HEK293 (cell line): Measurements from ENCODE around the gene MTMR3.
"Not testable (repeated sequence)": the region's sequence is repeated elsewhere in the genome, so short reads cannot be mapped to it uniquely, and the experiment has no call there.

Experiments
- CTCF ChIA-PET: fragments of 350-600 bp; formaldehyde crosslinking; extraction: SDS; loops from one replicate; lab custom pipeline; 2021; ENCODE audit warnings: antibody characterized with exemption; lab: Yijun Ruan, JAX
- POLR2A ChIA-PET: fragments of 300-600 bp; formaldehyde crosslinking; extraction: SDS; loops from one replicate; lab custom pipeline; 2020; ENCODE audit warnings: antibody characterized with exemption, inconsistent platforms; lab: Yijun Ruan, JAX
- H3K27ac ChIP-seq: fragments of 200-500 bp; sonication (Bioruptor generic); 2 replicates; pipeline ENCODE4 v1.5.1; 2014; ENCODE audit warnings: low read depth, low read length, control low read depth, inconsistent platforms; ENCODE audit errors: extremely low read depth
- H3K36me3 ChIP-seq, 2 experiments: fragments of 200-500 bp in 1 of 2; sonication (Bioruptor generic) in 1 of 2; 1 replicate in 1 of 2; 2 replicates in 1 of 2; pipeline ENCODE4 v1.5.1; 2014 to 2017; ENCODE audit warnings: inconsistent platforms in 2 of 2, low read length in 2 of 2; ENCODE audit not compliant: control insufficient read depth in 2 of 2, insufficient read depth in 1 of 2
- H3K4me1 ChIP-seq: fragments of 200-500 bp; sonication (Bioruptor generic); 2 replicates; pipeline ENCODE4 v1.5.1; 2014; ENCODE audit warnings: mild to moderate bottlenecking, low read length, inconsistent platforms; ENCODE audit not compliant: control insufficient read depth, insufficient read depth
- H3K4me3 ChIP-seq: 2 replicates; pipeline ENCODE4 v1.5.1; 2011; ENCODE audit warnings: low read depth, mild to moderate bottlenecking, control low read depth, low read length, moderate library complexity
- H3K9me3 ChIP-seq: fragments of 200-500 bp; sonication (Bioruptor generic); 2 replicates; pipeline ENCODE4 v1.5.1; 2014; ENCODE audit warnings: low read depth, low read length, inconsistent platforms; ENCODE audit not compliant: control insufficient read depth, insufficient read depth
- CTCF ChIP-seq: fragments of 450-650 bp; formaldehyde crosslinking; IDR thresholded peaks from 2 replicates; pipeline ENCODE4 v1.5.1; 2016; ENCODE audit warnings: missing biosample characterization, missing genetic modification characterization
- FEZF1 ChIP-seq: fragments of 450-650 bp; formaldehyde crosslinking; IDR thresholded peaks from 2 replicates; pipeline ENCODE4 v1.5.1; 2016; ENCODE audit warnings: missing biosample characterization, missing genetic modification characterization
- GLI2 ChIP-seq: fragments of 450-650 bp; formaldehyde crosslinking; IDR thresholded peaks from 2 replicates; pipeline ENCODE4; 2017; ENCODE audit warnings: missing biosample characterization, missing genetic modification characterization, low read depth, borderline replicate concordance
- KLF8 ChIP-seq: fragments of 450-650 bp; formaldehyde crosslinking; IDR thresholded peaks from 2 replicates; pipeline ENCODE4 v1.5.1; 2016; ENCODE audit warnings: missing biosample characterization, missing genetic modification characterization
- PRDM1 ChIP-seq: fragments of 450-650 bp; formaldehyde crosslinking; IDR thresholded peaks from 2 replicates; pipeline ENCODE4; 2016; ENCODE audit warnings: missing biosample characterization, missing genetic modification characterization
- SCRT2 ChIP-seq: fragments of 450-650 bp; formaldehyde crosslinking; IDR thresholded peaks from 2 replicates; pipeline ENCODE4 v1.5.1; 2016; ENCODE audit warnings: missing biosample characterization, missing genetic modification characterization
- SETDB1 ChIP-seq: IDR thresholded peaks from one replicate; pipeline ENCODE4 v1.6.1; 2017; ENCODE audit warnings: mild to moderate bottlenecking, low read length, moderate library complexity, mixed read lengths; ENCODE audit not compliant: insufficient read length
- WT1 ChIP-seq: fragments of 450-650 bp; formaldehyde crosslinking; IDR thresholded peaks from 2 replicates; pipeline ENCODE4 v1.5.1; 2016; ENCODE audit warnings: missing biosample characterization, missing genetic modification characterization
- ZBTB20 ChIP-seq: fragments of 450-650 bp; formaldehyde crosslinking; IDR thresholded peaks from 2 replicates; pipeline ENCODE4 v1.5.1; 2016; ENCODE audit warnings: missing biosample characterization, missing genetic modification characterization
- ZNF114 ChIP-seq: fragments of 450-650 bp; formaldehyde crosslinking; IDR thresholded peaks from 2 replicates; pipeline ENCODE4 v1.5.0; 2017; ENCODE audit warnings: missing biosample characterization, missing genetic modification characterization
- ZNF19 ChIP-seq: fragments of 450-650 bp; formaldehyde crosslinking; IDR thresholded peaks from 2 replicates; pipeline ENCODE4; 2016; ENCODE audit warnings: missing biosample characterization, missing genetic modification characterization, low read depth
- ZNF211 ChIP-seq: fragments of 450-650 bp; formaldehyde crosslinking; IDR thresholded peaks from 2 replicates; pipeline ENCODE4 v1.5.1; 2016; ENCODE audit warnings: low read depth, missing biosample characterization, missing genetic modification characterization
- ZNF239 ChIP-seq: fragments of 450-650 bp; formaldehyde crosslinking; IDR thresholded peaks from 2 replicates; pipeline ENCODE4 v1.5.1; 2016; ENCODE audit warnings: missing biosample characterization, missing genetic modification characterization
- ZNF292 ChIP-seq: fragments of 450-650 bp; formaldehyde crosslinking; IDR thresholded peaks from 2 replicates; pipeline ENCODE4 v1.5.1; 2016; ENCODE audit warnings: low read depth, missing biosample characterization, missing genetic modification characterization, borderline replicate concordance
- ZNF335 ChIP-seq: fragments of 450-650 bp; formaldehyde crosslinking; conservative IDR thresholded peaks from 2 replicates; pipeline ENCODE4 v1.5.1; 2016; ENCODE audit warnings: missing biosample characterization, missing genetic modification characterization
- ZNF37A ChIP-seq: fragments of 450-650 bp; IDR thresholded peaks from 2 replicates; pipeline ENCODE4 v1.5.1; 2018; ENCODE audit warnings: missing biosample characterization, missing genetic modification characterization
- ZNF394 ChIP-seq: fragments of 450-650 bp; formaldehyde crosslinking; IDR thresholded peaks from 2 replicates; pipeline ENCODE4 v1.5.1; 2016; ENCODE audit warnings: missing biosample characterization, missing genetic modification characterization, mild to moderate bottlenecking, moderate library complexity, borderline replicate concordance
- ZNF404 ChIP-seq: fragments of 450-650 bp; formaldehyde crosslinking; IDR thresholded peaks from 2 replicates; pipeline ENCODE4 v1.5.1; 2017; ENCODE audit warnings: missing biosample characterization, missing genetic modification characterization
- ZNF776 ChIP-seq: fragments of 450-650 bp; formaldehyde crosslinking; IDR thresholded peaks from 2 replicates; pipeline ENCODE4 v1.5.0; 2017; ENCODE audit warnings: missing biosample characterization, missing genetic modification characterization, borderline replicate concordance
- TF ChIP-seq, protein P1 (sequence below): fragments of 450-650 bp; formaldehyde crosslinking; IDR thresholded peaks from 2 replicates; pipeline ENCODE4 v1.5.1; 2016; ENCODE audit warnings: missing biosample characterization, missing genetic modification characterization
- TF ChIP-seq, protein P2 (sequence below): fragments of 450-650 bp; formaldehyde crosslinking; IDR thresholded peaks from 2 replicates; pipeline ENCODE4 v1.5.1; 2017; ENCODE audit warnings: missing biosample characterization, missing genetic modification characterization

The MTMR3 gene

GRCh38 chr22:29854432-29854831, 28.5 kb upstream of the MTMR3 start:
- POLR2A ChIA-PET = no interaction called here

GRCh38 chr22:29855611-29856181, 27.3 kb upstream of the MTMR3 start:
- H3K4me3 ChIP-seq = no peak overlapping the region
- H3K36me3 ChIP-seq = no peaks in the 10 kb centered on the region
- no peaks in the 10 kb centered on the region for H3K4me1 ChIP-seq
- CTCF ChIA-PET = interaction anchor here (0.6 to 1.9 kb wide), 4 partner anchors 11 to 425 kb away, joined by 3 to 8 read pairs (median 4); no protein-coding TSS in a partner anchor
- TF ChIP-seq ZNF335 (tag by site-specific recombination) = no peak
- no peak for TF ChIP-seq ZBTB20 (tag by site-specific recombination)
- no peak for TF ChIP-seq ZNF292 (tag by site-specific recombination)
- no peak for TF ChIP-seq GLI2 (tag by site-specific recombination)
- peak; percentile 39; the same call in 1 of the 2 replicates for TF ChIP-seq CTCF
- TF ChIP-seq, protein P1, sequence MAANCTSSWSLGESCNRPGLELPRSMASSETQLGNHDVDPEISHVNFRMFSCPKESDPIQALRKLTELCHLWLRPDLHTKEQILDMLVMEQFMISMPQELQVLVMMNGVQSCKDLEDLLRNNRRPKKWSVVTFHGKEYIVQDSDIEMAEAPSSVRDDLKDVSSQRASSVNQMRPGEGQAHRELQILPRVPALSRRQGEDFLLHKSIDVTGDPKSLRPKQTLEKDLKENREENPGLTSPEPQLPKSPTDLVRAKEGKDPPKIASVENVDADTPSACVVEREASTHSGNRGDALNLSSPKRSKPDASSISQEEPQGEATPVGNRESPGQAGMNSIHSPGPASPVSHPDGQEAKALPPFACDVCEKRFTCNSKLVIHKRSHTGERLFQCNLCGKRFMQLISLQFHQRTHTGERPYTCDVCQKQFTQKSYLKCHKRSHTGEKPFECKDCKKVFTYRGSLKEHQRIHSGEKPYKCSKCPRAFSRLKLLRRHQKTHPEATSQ (tag by site-specific recombination) = no peak
- TF ChIP-seq, all 188 proteins: peak for 1
- Histone ChIP-seq H3K9me3 (no peaks in the 10 kb centered on the region), H3K27ac (no peak overlapping the region)
- POLR2A ChIA-PET = no interaction called here

More at GRCh38 chr22:29854432-29854831, 28.5 kb upstream of the MTMR3 start:
- CTCF ChIA-PET = no interaction called here
- Histone ChIP-seq H3K36me3 (no peaks in the 10 kb centered on the region), H3K4me3 (no peak overlapping the region), H3K4me1 (no peaks in the 10 kb centered on the region), H3K9me3 (no peaks in the 10 kb centered on the region), H3K27ac (no peak overlapping the region)
- no peak for TF ChIP-seq ZNF37A (tag by site-specific recombination)
- no peak for TF ChIP-seq ZNF776
- TF ChIP-seq ZNF239 (tag by site-specific recombination) = no peak
- TF ChIP-seq FEZF1 (tag by site-specific recombination) = no peak
- no peak for TF ChIP-seq ZNF19 (tag by site-specific recombination)
- no peak for TF ChIP-seq ZNF211 (tag by site-specific recombination)
- TF ChIP-seq SCRT2 (tag by site-specific recombination) = no peak
- TF ChIP-seq WT1 = no peak
- no peak for TF ChIP-seq ZNF114 (tag by site-specific recombination)
- TF ChIP-seq SETDB1 = no peak
- no peak for TF ChIP-seq PRDM1 (tag by site-specific recombination)
- TF ChIP-seq ZNF394 = no peak
- TF ChIP-seq KLF8 = no peak

DNA sequence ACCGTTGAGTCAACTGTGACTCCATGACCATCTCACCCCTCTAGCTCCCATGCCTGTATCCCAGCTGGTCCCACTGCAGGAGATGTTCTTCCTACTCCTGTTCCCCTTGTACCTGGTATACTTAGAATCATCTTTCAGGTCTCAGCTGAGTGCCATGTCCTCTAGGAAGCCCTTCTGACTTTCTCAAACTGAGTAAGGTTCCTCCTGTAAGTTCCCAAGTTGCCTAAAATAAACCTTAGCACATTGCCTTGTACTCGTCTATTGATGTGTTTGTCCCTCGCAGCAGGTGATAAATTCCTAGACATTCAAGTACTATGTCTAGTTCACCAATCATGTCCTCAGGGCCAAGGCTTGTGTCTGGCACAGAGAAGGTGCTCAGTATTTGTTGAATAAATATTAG, 26.5 kb upstream of the MTMR3 start:
- H3K4me1 ChIP-seq = no peaks in the 10 kb centered on the region
- H3K4me3 ChIP-seq = no peak overlapping the region
- H3K36me3 ChIP-seq = no peaks in the 10 kb centered on the region
- ChIA-PET CTCF (interaction anchor here (0.6 to 1.9 kb wide), 5 partner anchors 12 to 231 kb away, joined by 3 to 8 read pairs (median 6); no protein-coding TSS in a partner anchor), POLR2A (no interaction called here)
- no peak overlapping the region for H3K27ac ChIP-seq
- TF ChIP-seq ZNF404 (tag by site-specific recombination) = no peak
- TF ChIP-seq, protein P2, sequence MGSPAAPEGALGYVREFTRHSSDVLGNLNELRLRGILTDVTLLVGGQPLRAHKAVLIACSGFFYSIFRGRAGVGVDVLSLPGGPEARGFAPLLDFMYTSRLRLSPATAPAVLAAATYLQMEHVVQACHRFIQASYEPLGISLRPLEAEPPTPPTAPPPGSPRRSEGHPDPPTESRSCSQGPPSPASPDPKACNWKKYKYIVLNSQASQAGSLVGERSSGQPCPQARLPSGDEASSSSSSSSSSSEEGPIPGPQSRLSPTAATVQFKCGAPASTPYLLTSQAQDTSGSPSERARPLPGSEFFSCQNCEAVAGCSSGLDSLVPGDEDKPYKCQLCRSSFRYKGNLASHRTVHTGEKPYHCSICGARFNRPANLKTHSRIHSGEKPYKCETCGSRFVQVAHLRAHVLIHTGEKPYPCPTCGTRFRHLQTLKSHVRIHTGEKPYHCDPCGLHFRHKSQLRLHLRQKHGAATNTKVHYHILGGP (tag by site-specific recombination) = 0 out of 2 replicates have a peak, but pooled peaks have one; percentile 31
- no peaks in the 10 kb centered on the region for H3K9me3 ChIP-seq

- H3K4me1 ChIP-seq, H3K27ac ChIP-seq, POLR2A ChIA-PET, H3K9me3 ChIP-seq, H3K36me3 ChIP-seq, H3K4me3 ChIP-seq: not testable (repeated sequence)
- CTCF ChIA-PET = interaction anchor here (0.8 kb wide), 1 partner anchor 725 kb away, joined by 6 read pairs; no protein-coding TSS in a partner anchor
Measured at GRCh38 chr22:29859030-29859429, 23.9 kb upstream of the MTMR3 start.
